Suprapubic skin (tissue), 4 donors: ENCODE measurements around the gene GDPD5.

Experiments used
- POLR2A ChIP-seq, 2 donors: fragments of 450-650 bp; IDR thresholded peaks; one replicate each; pipeline ENCODE4 v1.6.1; 2017; ENCODE audit warnings: antibody characterized with exemption in 2 of 2, mild to moderate bottlenecking in 2 of 2, moderate library complexity in 2 of 2
- POLR2AphosphoS5 ChIP-seq, 3 donors: sonication (generic); formaldehyde crosslinking; IDR thresholded peaks; one replicate each; pipeline ENCODE4 v1.6.1; 2017; ENCODE audit warnings: antibody characterized with exemption in 3 of 3

DNA sequence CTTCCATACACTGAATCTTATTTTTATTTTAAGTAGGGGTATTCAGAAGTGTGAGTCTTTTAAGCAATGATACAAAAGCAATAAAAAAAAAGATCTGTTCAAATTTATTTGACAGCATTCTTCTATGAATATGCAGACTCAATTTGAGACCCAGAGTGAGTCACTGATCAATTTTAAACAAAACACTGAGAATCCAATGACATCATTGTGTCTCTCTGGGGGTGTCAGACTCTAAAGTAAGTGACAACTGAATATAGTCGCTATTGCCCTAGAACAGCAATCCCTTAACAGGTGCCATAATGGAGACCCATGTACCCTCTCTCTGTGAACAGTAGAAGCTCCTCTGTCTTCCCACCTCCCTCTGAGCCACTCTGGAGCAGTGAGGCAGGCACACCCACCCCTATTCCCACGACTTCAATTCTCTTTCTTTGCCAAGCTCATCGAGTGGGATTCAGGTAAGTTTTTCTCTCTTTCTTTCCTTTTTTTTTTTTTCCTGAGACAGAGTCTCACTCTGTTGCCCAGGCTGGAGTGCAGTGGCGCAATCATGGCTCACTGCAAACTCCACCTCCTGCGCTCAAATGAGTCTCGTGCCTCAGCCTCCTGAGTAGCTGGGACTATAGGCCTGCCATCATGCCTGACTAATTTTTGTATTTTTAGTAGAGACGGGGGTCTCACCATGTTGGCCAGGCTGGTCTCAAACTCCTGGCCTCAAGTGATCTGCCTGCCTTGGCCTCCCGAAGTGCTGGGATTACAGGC, 131.5 kb downstream of the GDPD5 start:
- TF ChIP-seq POLR2A (IDR thresholded peaks at IDR 0.05): no peak
- no peak for TF ChIP-seq POLR2AphosphoS5 (IDR thresholded peaks at IDR 0.05)
